CD4-positive, alpha-beta T cell (primary cell): Measurements from ENCODE around the gene SLC38A5. TPM values are rescaled to one million over a fixed set of nuclear protein-coding genes. Genes with fewer than 3 reads are reported as not detected.

Source experiments
- ATAC-seq: fragments of 200-7000 bp; cut with Tn5 transposase; one replicate; pipeline ENCODE4 v1.10.0; 2022; ENCODE audit warnings: mild to moderate bottlenecking; ENCODE audit not compliant: poor library complexity
- CTCF ChIA-PET: fragments of 350-600 bp; sonication (Branson Sonifier 250); formaldehyde crosslinking; loops from one replicate; lab custom pipeline; 2021; ENCODE audit warnings: antibody characterized with exemption, inconsistent platforms; lab: Charles Lee
- POLR2A ChIA-PET: fragments of 350-600 bp; sonication (Branson Sonifier 250); formaldehyde crosslinking; loops from one replicate; lab custom pipeline; 2021; ENCODE audit warnings: antibody characterized with exemption, inconsistent platforms; lab: Charles Lee
- DNase-seq, 14 experiments: peaks; one replicate each; pipeline ENCODE4 v3.0.0-alpha.2; 2013 to 2020; ENCODE audit warnings: mixed read lengths in 2 of 14
- H3K27ac ChIP-seq, 2 donors: one replicate each; pipeline versions ENCODE4 v1.5.1 to v1.7.0; 2013; ENCODE audit warnings: low read length in 2 of 2, low read depth in 1 of 2, mild to moderate bottlenecking in 1 of 2
- H3K27me3 ChIP-seq, 2 experiments: 1 replicate in 1 of 2; 2 replicates in 1 of 2; pipeline versions ENCODE4 v1.6.1 to v1.7.0; 2013; ENCODE audit warnings: low read length in 2 of 2, control low read depth in 1 of 2, mild to moderate bottlenecking in 1 of 2, moderate library complexity in 1 of 2; ENCODE audit not compliant: insufficient read depth in 2 of 2, control insufficient read depth in 1 of 2
- H3K36me3 ChIP-seq: one replicate; pipeline ENCODE4 v1.6.1; 2013; ENCODE audit warnings: low read length, control low read depth; ENCODE audit not compliant: insufficient read depth
- H3K4me1 ChIP-seq: one replicate; pipeline ENCODE4 v1.6.1; 2013; ENCODE audit warnings: low read length, control low read depth; ENCODE audit not compliant: insufficient read depth
- H3K4me3 ChIP-seq: one replicate; pipeline ENCODE4 v1.5.1; 2013; ENCODE audit warnings: mild to moderate bottlenecking, low read length, moderate library complexity
- H3K9me3 ChIP-seq, 2 experiments: 1 replicate in 1 of 2; 2 replicates in 1 of 2; pipeline versions ENCODE4 v1.6.1 to v1.7.0; 2013; ENCODE audit warnings: low read length in 2 of 2, mild to moderate bottlenecking in 2 of 2, control low read depth in 1 of 2, moderate library complexity in 1 of 2; ENCODE audit not compliant: control insufficient read depth in 1 of 2, insufficient read depth in 1 of 2
- H3K27ac Mint-ChIP-seq: one replicate; pipeline ENCODE4 v1.8.0; 2020; ENCODE audit warnings: mixed read lengths
- H3K27me3 Mint-ChIP-seq: one replicate; pipeline ENCODE4 v1.8.0; 2021; ENCODE audit warnings: mixed read lengths
- H3K36me3 Mint-ChIP-seq: one replicate; pipeline ENCODE4 v1.8.0; 2021; ENCODE audit warnings: low read depth, mixed read lengths
- H3K4me1 Mint-ChIP-seq: one replicate; pipeline ENCODE4 v1.8.0; 2021; ENCODE audit warnings: low read depth, mixed read lengths
- H3K4me3 Mint-ChIP-seq: one replicate; pipeline ENCODE4 v1.8.0; 2020; ENCODE audit warnings: mild to moderate bottlenecking, mixed read lengths
- H3K9me3 Mint-ChIP-seq: one replicate; pipeline ENCODE4 v1.8.0; 2020; ENCODE audit warnings: mixed read lengths
- CTCF ChIP-seq: fragments of 200-600 bp; IDR thresholded peaks from one replicate; pipeline ENCODE4 v1.8.0; 2022; ENCODE audit warnings: antibody characterized with exemption, mild to moderate bottlenecking
- intact Hi-C, 2 experiments: fragments of 100-400 bp; cut with DNase I in 1 of 2; cut with micrococcal nuclease in 1 of 2; formaldehyde crosslinking; loops; one replicate each; pipeline versions ENCODE4 v1.15.1 to v1.9.0; 2023 to 2025; cut with DNase I, micrococcal nuclease
- total RNA-seq, 174 experiments: library from RNA in 2 of 174; stranded (reverse) in 2 of 174; gene quantifications; one replicate each; pipeline ENCODE4 v1.2.3 and lab custom pipeline; 2021 to 2026

The SLC38A5 gene
- total RNA-seq, 2 experiments from 2014 or later = 7.0 to 8.3 TPM

DNA sequence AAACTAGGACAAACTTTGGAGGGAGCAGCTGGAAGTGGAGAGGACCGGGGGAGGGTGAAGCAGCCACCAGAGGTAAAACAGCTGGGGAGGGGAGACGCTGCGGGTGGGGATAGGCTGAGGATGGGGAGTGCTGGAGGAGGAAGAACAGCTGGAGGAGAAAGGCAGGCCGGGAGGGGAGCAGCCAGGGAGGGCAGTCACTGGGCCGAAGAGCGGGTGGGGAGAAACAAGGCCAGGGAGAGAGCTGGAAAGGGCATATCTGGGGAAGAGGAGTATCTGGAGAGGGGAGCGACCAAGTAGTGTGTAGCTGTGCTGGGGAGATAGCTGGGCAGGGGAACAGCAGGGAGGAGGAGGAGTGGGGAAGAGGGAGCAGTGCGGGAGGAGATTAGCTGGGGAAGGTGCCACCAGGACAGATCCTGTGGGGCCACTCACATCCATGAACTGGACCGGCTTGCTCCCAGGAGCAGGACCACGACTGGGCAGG lies 2.7 kb downstream of the SLC38A5 start:
- ATAC-seq (no peak), DNase-seq (no peak)
- intact Hi-C loops = loop anchor here in 1 of 2 experiments (5.0 kb wide), 1 partner anchor 385 kb away; no protein-coding TSS in a partner anchor
- H3K36me3 Mint-ChIP-seq = peaks cover 21% of the 10 kb centered on the region
- peaks cover 25% of the 10 kb centered on the region for H3K4me1 ChIP-seq
- no peak overlapping the region for H3K4me3 ChIP-seq
- H3K4me3 Mint-ChIP-seq = peak overlapping the region; percentile 94
- H3K4me1 Mint-ChIP-seq = peaks cover 40% of the 10 kb centered on the region
- no peak overlapping the region for H3K27ac ChIP-seq
- H3K27me3 ChIP-seq = no peaks in the 10 kb centered on the region
- no peaks in the 10 kb centered on the region for H3K27me3 Mint-ChIP-seq
- no peaks in the 10 kb centered on the region for H3K9me3 Mint-ChIP-seq
- TF ChIP-seq CTCF = no peak
- ChIA-PET CTCF (no interaction called here), POLR2A (interaction anchor here (2.5 to 3.0 kb wide), 2 partner anchors 72 to 107 kb away, joined by 11 read pairs; partner anchors contain the start of genes RBM3 and TBC1D25)
- H3K27ac Mint-ChIP-seq = no peak overlapping the region
- peaks cover 7% of the 10 kb centered on the region for H3K36me3 ChIP-seq
- no peaks in the 10 kb centered on the region for H3K9me3 ChIP-seq

- Mint-ChIP-seq H3K4me1 (peaks cover 40% of the 10 kb centered on the region), H3K9me3 (no peaks in the 10 kb centered on the region), H3K4me3 (peak overlapping the region; percentile 67), H3K27ac (no peak overlapping the region), H3K36me3 (peaks cover 21% of the 10 kb centered on the region), H3K27me3 (no peaks in the 10 kb centered on the region)
- Histone ChIP-seq H3K36me3 (peaks cover 7% of the 10 kb centered on the region), H3K27me3 (no peaks in the 10 kb centered on the region), H3K9me3 (no peaks in the 10 kb centered on the region), H3K4me3 (no peak overlapping the region), H3K4me1 (peaks cover 25% of the 10 kb centered on the region), H3K27ac (no peak overlapping the region)
- ChIA-PET POLR2A (no interaction called here), CTCF (no interaction called here)
- ATAC-seq = no peak
- DNase-seq = peak in 2 of 14 experiments; percentile 20 to 23
- intact Hi-C loops = loop anchor here in 1 of 2 experiments (5.0 kb wide), 1 partner anchor 384 kb away; no protein-coding TSS in a partner anchor
- no peak for TF ChIP-seq CTCF
Observed at GRCh38 chrX:48466696-48467095, 3.4 kb downstream of the SLC38A5 start.

DNA sequence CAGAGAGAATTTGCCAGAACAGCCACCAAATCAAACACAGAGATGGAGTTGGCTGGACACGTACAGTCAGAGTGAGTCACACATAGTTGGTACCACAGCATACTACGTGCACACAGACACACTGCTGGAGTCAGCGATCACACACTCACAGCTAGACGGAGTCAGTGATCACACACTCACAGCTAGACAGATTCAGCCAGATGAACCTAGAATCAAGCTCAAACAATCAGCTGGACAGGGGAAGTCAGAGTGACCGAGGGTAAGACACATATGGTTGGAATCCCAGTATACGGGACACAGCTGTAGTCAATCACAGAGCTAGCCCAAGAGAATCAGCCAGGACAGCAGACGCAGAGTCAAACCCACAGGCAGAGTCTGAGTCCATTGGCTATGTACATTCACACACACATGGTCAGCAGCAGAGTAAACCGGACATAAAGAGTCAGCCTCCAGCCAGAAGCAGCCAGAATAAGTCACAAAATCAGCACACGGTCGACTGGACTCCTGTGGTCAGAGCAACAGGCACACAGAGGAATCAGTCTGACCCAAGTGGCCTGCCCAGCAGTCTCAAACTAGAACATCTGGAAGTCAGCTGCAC lies 4.6 kb downstream of the SLC38A5 start:
- Histone ChIP-seq H3K4me1 (peaks cover 25% of the 10 kb centered on the region), H3K27me3 (no peaks in the 10 kb centered on the region), H3K36me3 (peaks cover 9% of the 10 kb centered on the region), H3K4me3 (no peak overlapping the region), H3K9me3 (no peaks in the 10 kb centered on the region), H3K27ac (no peak overlapping the region)
- intact Hi-C loops = loop anchor here in 1 of 2 experiments (5.0 kb wide), 1 partner anchor 383 kb away; no protein-coding TSS in a partner anchor
- Mint-ChIP-seq H3K36me3 (peaks cover 26% of the 10 kb centered on the region), H3K4me1 (peaks cover 36% of the 10 kb centered on the region), H3K4me3 (peak overlapping the region; percentile 45), H3K27ac (no peak overlapping the region), H3K9me3 (no peaks in the 10 kb centered on the region), H3K27me3 (no peaks in the 10 kb centered on the region)
- ATAC-seq (no peak), DNase-seq (no peak)
- no peak for TF ChIP-seq CTCF
- CTCF ChIA-PET = no interaction called here
- POLR2A ChIA-PET = no interaction called here
